ENCODE data around the gene POLR2A.

POLR2A gene

GRCh38 chr17:7490144-7490543 is 6.0 kb downstream of the POLR2A start:
- no peak for DNase-seq
- peaks cover 6% of the 10 kb centered on the region for H3K27me3 Mint-ChIP-seq (ENCODE audit: low read depth, poor library complexity)
- H3K4me1 Mint-ChIP-seq: peaks cover 52% of the 10 kb centered on the region
- no peak overlapping the region for H3K4me3 Mint-ChIP-seq
- H3K9me3 Mint-ChIP-seq: no peaks in the 10 kb centered on the region
- H3K27ac Mint-ChIP-seq: no peak overlapping the region
- TF ChIP-seq CTCF (IDR thresholded peaks at IDR 0.05): no peak
- peaks cover 77% of the 10 kb centered on the region for H3K36me3 Mint-ChIP-seq (ENCODE audit: low read depth)

GRCh38 chr17:7491583-7491982 is 7.4 kb downstream of the POLR2A start:
- peaks cover 2% of the 10 kb centered on the region for H3K27me3 Mint-ChIP-seq (ENCODE audit: low read depth, poor library complexity)
- DNase-seq: no peak
- no peak overlapping the region for H3K4me3 Mint-ChIP-seq
- peaks cover 82% of the 10 kb centered on the region for H3K36me3 Mint-ChIP-seq (ENCODE audit: low read depth)
- no peaks in the 10 kb centered on the region for H3K9me3 Mint-ChIP-seq
- H3K4me1 Mint-ChIP-seq: peaks cover 38% of the 10 kb centered on the region
- no peak for TF ChIP-seq CTCF (IDR thresholded peaks at IDR 0.05)
- peak overlapping the region; percentile 49 for H3K27ac Mint-ChIP-seq

- Mint-ChIP-seq H3K27me3 (ENCODE audit: low read depth, poor library complexity) (peaks cover 2% of the 10 kb centered on the region), H3K4me3 (no peak overlapping the region), H3K27ac (peak overlapping the region; percentile 98), H3K9me3 (no peaks in the 10 kb centered on the region), H3K4me1 (peaks cover 19% of the 10 kb centered on the region), H3K36me3 (ENCODE audit: low read depth) (peaks cover 89% of the 10 kb centered on the region)
- no peak for TF ChIP-seq CTCF (IDR thresholded peaks at IDR 0.05)
- DNase-seq: no peak
Observed at GRCh38 chr17:7493941-7494340, 9.8 kb downstream of the POLR2A start.

GRCh38 chr17:7495906-7496434 is 11.8 kb downstream of the POLR2A start:
- no peak for DNase-seq
- Mint-ChIP-seq H3K4me3 (no peak overlapping the region), H3K27ac (peak overlapping the region; percentile 68), H3K9me3 (no peaks in the 10 kb centered on the region), H3K27me3 (ENCODE audit: low read depth, poor library complexity) (peaks cover 2% of the 10 kb centered on the region), H3K4me1 (peaks cover 8% of the 10 kb centered on the region), H3K36me3 (ENCODE audit: low read depth) (peaks cover 83% of the 10 kb centered on the region)
- TF ChIP-seq CTCF (IDR thresholded peaks at IDR 0.05): no peak

- H3K27me3 Mint-ChIP-seq (ENCODE audit: low read depth, poor library complexity): peaks cover 2% of the 10 kb centered on the region
- no peak for TF ChIP-seq CTCF (IDR thresholded peaks at IDR 0.05)
- peaks cover 4% of the 10 kb centered on the region for H3K4me1 Mint-ChIP-seq
- no peaks in the 10 kb centered on the region for H3K9me3 Mint-ChIP-seq
- H3K36me3 Mint-ChIP-seq (ENCODE audit: low read depth): peaks cover 86% of the 10 kb centered on the region
- no peak overlapping the region for H3K4me3 Mint-ChIP-seq
- peak overlapping the region; percentile 68 for H3K27ac Mint-ChIP-seq
- DNase-seq: no peak
Observed at GRCh38 chr17:7496470-7497183, 12.5 kb downstream of the POLR2A start.

- TF ChIP-seq CTCF (IDR thresholded peaks at IDR 0.05): no peak
- peaks cover 2% of the 10 kb centered on the region for H3K27me3 Mint-ChIP-seq (ENCODE audit: low read depth, poor library complexity)
- peak overlapping the region; percentile 64 for H3K27ac Mint-ChIP-seq
- H3K9me3 Mint-ChIP-seq: no peaks in the 10 kb centered on the region
- H3K4me3 Mint-ChIP-seq: no peak overlapping the region
- H3K4me1 Mint-ChIP-seq: no peaks in the 10 kb centered on the region
- H3K36me3 Mint-ChIP-seq (ENCODE audit: low read depth): peaks cover 85% of the 10 kb centered on the region
- DNase-seq: no peak
Observed at GRCh38 chr17:7497228-7497627, 13.1 kb downstream of the POLR2A start.

Measured in nephron progenitor cell (in vitro differentiated cells).